Superior temporal gyrus (tissue), 1 donor: ENCODE results near the gene SGF29.
"Not testable (repeated sequence)": the region's sequence is repeated elsewhere in the genome, so short reads cannot be mapped to it uniquely, and the experiment has no call there.

Source experiments
- DNase-seq: peaks from one replicate; pipeline ENCODE4 v3.0.0-alpha.2; 2016; ENCODE audit errors: extremely low spot score

The SGF29 gene

DNA sequence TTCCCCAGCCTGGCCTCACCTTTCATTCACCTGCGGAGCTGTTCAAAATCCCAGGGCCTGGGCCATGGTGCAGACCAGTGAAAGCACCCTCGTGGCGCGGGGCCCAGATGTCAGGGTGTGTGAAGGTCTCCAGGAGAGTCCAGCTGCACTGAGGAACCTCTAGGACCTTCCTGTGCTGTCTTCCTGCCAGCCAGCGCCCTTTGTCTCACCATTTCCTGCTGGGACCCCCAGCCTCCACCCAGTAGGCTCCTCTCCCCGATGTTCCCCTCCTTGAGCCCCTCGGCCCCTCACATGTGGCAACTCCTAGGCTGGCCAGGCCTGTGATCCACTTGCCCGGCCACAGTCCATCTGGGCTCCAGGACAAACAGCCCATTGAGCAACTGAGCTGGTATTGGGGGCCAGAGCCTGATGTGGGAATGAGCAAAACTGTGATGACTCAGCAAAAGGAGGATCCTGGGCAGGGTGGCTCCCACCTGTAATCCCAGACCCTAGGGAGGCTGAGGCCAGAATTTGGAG, 42.5 kb downstream of the SGF29 start:
- DNase-seq = no peak

DNA sequence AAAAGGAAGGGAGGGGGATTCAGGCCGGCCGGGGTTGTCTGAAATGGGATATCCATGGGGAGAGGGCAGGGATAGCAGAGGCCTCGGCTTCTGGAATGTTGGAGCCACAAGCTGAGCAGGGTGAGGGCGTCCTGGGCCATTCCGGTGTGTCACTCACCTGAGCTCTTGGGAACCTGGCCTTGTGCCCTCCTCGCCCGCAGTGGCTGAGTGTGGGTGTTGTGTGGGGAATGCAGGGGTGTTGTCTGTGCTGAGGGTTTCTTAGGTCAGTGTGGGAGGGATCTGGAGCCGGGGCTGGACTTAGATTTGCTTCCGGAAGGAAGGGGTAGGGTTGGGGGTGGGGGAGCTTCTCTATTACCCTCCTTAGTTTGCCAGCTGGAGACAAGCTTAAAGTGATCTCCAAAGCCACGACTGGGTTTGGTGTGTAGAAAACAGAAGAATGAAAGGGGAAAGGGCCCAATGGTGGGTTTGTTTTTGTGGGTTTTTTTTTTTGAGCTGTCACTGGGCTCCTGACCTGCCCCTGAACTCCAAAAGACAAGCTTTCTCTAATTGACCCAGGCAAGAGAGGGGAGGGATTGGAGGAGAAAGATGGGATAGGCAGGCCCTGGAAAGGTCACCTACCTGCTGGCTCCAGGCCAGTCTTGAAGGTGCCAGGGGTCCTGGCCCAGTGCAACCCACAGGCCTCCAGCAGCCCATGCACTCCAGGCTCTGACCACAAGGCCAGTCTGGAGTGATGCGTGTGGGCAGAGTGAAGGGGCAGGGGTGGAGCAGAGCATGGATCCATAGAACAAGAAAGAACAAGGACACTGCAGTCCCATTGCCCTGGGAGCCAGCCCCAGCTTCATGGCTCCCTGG, 43.3 kb downstream of the SGF29 start, which contains the start of gene SULT1A2:
Gene SULT1A2 (minus strand): TSS at position 211 of the 852 bp plus-strand sequence. CDS start 1,120 bp downstream, outside the sequence.
- DNase-seq = no peak

DNA sequence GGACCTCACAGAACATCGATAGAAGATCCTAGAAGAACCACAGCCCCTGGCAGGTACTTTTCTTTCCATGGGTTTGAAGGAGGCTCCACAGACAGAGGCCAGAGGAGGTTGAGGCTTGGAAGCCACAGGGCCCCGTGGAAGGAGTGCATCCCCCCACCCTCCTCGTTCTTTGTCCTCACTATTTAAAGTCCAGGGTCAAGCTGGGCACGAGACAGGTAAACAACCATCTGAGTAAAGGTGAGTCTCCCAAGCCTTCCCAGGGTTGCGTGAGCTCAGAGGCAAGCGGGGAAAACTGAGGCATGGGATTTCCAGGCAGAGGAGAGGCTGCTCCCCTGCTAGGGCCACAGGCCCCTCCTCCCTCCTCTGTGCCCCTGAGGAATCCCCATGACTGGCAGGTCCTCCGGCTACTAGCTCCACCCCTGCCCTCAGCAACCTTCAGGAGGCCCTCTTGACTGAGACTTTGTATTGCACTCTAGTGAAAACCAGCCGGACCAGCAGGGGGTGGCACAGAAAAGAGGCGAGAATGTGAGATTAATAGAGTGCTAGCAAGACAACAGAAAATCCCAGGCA, 44.1 kb downstream of the SGF29 start:
- DNase-seq = no peak

- DNase-seq = not testable (repeated sequence)
Observed at GRCh38 chr16:28599377-28600285, 45.9 kb downstream of the SGF29 start.

GRCh38 chr16:28600965-28601364, 47.2 kb downstream of the SGF29 start:
- DNase-seq = not testable (repeated sequence)

GRCh38 chr16:28601589-28601988, 47.9 kb downstream of the SGF29 start:
- DNase-seq = not testable (repeated sequence)

DNA sequence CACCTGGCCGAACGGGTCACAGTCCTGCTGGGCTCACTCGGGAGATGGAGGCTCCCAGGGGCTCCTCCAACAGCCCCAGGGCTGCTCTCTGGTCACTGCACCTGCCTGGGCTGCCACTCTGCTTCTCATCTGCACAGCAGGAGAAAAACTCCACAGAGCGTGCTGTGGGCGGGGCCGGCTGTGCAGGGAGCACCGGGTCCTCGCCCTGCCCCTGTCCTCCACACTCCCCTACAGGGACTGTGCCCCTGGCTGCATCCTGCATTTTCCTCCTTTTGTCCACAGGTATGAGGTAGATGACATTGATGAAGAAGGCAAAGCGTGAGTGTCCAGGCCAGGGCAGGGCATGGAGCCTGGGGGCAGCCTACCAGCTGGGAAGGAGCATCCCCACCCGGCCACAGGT, 48.3 kb downstream of the SGF29 start:
- not testable (repeated sequence) for DNase-seq

DNA sequence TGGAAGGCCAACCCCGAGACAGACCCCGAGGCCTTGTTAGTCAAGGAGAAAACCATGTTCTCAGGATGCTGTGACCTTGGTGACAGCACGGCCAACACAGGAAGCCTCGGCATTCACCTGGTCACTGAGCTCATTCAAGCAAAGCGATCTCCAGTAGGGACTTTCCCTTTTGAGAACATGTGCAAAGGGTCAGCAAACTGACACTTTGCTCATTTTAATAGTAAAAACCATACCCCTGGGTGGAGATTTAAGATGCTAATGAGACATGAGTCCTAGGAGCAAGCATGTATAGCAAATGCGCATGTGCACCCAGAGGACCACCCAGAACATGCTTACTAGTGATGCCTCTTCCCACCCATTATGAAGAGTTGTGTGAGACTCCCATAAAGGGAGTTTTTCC, 48.8 kb downstream of the SGF29 start:
- no peak for DNase-seq

DNA sequence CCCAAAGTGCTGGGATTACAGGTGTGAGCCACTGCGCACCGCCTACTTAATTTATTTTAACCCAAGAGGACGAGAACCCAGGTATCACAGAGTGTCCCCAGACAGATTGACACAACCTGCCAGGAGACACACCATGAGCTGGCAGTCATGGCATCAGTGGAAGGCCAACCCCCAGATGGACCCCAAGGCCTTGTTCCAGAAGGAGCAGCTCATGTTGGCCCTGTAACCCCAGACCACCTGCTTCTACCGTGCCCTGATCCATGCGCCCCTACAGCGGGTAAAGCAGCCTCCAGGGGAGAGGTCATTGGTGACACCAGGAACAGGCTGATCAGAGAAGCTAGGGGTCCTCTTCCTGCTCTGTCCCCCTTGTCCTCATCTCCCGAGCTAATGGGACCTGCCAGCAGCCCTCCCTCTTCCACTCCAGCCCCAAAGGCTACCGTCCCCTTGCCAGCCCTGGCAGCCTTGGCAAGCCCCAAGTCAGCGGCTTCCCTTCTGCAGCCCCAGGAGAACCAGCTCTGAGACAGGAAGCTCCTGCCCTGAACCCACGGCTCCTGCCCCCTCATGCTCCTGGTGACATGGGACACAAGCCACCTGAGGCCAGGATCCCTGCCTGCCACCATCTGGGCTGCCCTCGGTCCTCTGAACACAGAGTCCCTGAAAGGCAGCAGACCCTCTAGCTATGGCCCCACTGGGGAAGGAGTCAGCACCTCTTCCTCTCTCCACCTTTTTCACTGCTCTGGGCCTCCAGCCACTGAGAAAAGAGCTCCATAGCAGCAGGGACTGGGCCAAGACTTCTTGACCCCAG, 49.9 kb downstream of the SGF29 start:
- DNase-seq = no peak

DNA sequence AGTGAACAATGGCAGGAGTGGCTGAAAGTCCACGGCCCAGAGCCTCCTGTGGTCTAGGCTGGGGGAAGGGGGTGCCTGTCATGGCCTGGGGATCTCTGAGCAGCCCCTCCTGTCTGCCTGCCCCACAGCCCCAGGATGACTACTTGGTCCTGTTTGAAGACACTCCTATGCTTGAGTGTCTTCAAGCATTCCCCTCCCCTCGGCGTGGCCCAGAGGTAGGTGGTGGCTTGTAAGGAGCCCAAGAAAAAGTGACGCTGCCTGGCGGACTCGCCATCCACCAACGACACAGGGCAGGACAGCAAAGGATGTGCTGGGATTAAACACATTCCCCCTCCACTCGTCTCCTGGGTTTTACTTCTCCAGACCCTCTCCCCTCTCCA, 50.5 kb downstream of the SGF29 start:
- no peak for DNase-seq

- no peak for DNase-seq
Observed at GRCh38 chr16:28606291-28607115, 52.8 kb downstream of the SGF29 start.

DNA sequence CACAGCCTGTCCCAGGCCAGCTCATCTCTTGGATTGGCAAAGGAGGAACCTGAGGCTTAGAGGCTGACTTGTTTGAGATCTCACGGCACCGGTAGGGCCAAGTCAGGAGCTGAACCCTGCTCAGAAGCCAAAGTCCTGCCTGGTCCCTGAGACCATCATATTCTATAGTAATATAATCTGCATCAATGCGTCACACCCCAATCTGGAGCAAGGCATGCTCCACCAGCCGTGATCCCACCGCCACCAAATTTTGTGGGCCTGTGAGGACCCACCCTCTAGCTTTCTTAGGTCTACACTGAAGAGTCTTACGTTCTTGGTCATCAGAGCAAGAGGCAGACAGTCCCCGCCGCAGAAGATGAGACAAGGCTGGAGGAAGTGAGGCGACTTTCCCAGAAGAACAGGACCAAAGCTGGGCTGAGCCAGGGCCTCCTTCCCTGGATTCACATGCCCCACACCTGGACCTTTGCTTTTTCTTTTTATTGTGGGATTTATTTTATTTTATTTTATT, 53.5 kb downstream of the SGF29 start:
- no peak for DNase-seq

GRCh38 chr16:28607681-28608495, 54.2 kb downstream of the SGF29 start:
- DNase-seq = not testable (repeated sequence)

- DNase-seq = not testable (repeated sequence)
Observed at GRCh38 chr16:28608496-28608808, 54.7 kb downstream of the SGF29 start.

DNA sequence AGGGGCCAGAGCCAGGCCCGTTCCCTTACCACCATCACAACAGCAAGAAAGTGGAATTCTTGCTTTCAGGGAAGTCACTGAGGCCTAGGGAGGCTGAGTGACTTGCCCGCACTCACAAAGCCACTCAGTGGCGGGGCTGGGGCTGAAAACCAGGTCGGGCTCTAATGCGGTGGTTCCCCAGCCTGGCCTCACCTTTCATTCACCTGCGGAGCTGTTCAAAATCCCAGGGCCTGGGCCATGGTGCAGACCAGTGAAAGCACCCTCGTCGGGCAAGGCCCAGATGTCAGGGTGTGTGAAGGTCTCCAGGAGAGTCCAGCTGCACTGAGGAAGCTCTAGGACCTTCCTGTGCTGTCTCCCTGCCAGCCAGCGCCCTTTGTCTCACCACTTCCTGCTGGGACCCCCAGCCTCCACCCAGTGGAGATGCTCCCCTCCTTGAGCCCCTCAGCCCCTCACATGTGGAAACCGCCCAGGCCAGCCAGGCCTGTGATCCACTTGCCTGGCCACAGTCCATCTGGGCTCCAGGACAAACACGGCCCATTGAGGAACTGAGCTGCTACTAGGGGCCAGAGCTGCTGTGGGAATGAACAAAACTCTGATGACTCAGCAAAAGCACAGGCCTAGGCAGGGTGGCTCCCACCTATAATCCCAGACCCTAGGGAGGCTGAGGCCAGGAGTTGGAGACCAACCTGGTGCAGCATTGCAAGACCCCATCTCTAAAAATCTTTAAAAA, 55.3 kb downstream of the SGF29 start:
- not testable (repeated sequence) for DNase-seq

- DNase-seq = no peak
Observed at GRCh38 chr16:28609631-28610594, 56.2 kb downstream of the SGF29 start, which contains the start of gene SULT1A1. Gene SULT1A1, minus strand, starts transcription at chr16:28610044. Its CDS starts 1,189 bp downstream, at chr16:28608855.

GRCh38 chr16:28610595-28611191, 57.0 kb downstream of the SGF29 start:
- no peak for DNase-seq
